IMR-90 (cell line): Measurements from ENCODE around the gene ARSB. TPM values are rescaled to one million over a fixed set of nuclear protein-coding genes. Genes with fewer than 3 reads are reported as not detected.

Experiments used
- ATAC-seq: fragments of 200-7000 bp; cut with Tn5 transposase; 2 replicates; pipeline ENCODE4 v1.9.1; 2020; ENCODE audit warnings: low read depth, mild to moderate bottlenecking, moderate library complexity
- BruUV-seq: library from RNA; stranded (reverse); fragments of 400-500 nt; replicated peaks from 2 replicates; lab custom pipeline; 2021; lab: Mats Ljungman, UMichigan
- CTCF ChIA-PET: fragments of 300-600 bp; formaldehyde crosslinking; extraction: SDS; loops from one replicate; lab custom pipeline; 2021; ENCODE audit warnings: antibody characterized with exemption; lab: Yijun Ruan, JAX
- POLR2A ChIA-PET: fragments of 300-600 bp; sonication (Branson Sonifier 250); formaldehyde crosslinking; loops from one replicate; lab custom pipeline; 2022; ENCODE audit warnings: antibody characterized with exemption; ENCODE audit not compliant: unreplicated experiment; lab: Charles Lee
- DNase-seq: peaks from one replicate; pipeline ENCODE4 v3.0.0; 2013
- H2AFZ ChIP-seq: replicated peaks from 2 replicates; pipeline ENCODE3; 2013; ENCODE audit warnings: low read length, mild to moderate bottlenecking; ENCODE audit not compliant: poor library complexity
- H2AK5ac ChIP-seq: 2 replicates; pipeline ENCODE4 v1.6.1; 2013; ENCODE audit warnings: low read depth, low read length, inconsistent platforms
- H2AK9ac ChIP-seq: replicated peaks from 2 replicates; pipeline ENCODE3; 2013; ENCODE audit warnings: mild to moderate bottlenecking, low read depth, low read length, moderate library complexity; ENCODE audit not compliant: poor library complexity
- H2BK120ac ChIP-seq: 2 replicates; pipeline ENCODE4 v1.6.1; 2013; ENCODE audit warnings: low read depth, low read length, inconsistent platforms
- H2BK15ac ChIP-seq: 3 replicates; pipeline ENCODE4 v1.6.1; 2013; ENCODE audit warnings: low read depth, low read length, inconsistent platforms
- H2BK20ac ChIP-seq: 2 replicates; pipeline ENCODE4 v1.6.1; 2013; ENCODE audit warnings: low read depth, mild to moderate bottlenecking, inconsistent platforms, low read length, moderate library complexity
- H2BK5ac ChIP-seq: 2 replicates; pipeline ENCODE4 v1.6.1; 2013; ENCODE audit warnings: mild to moderate bottlenecking, low read depth, low read length, inconsistent platforms; ENCODE audit not compliant: poor library complexity, severe bottlenecking
- H3K14ac ChIP-seq: replicated peaks from 2 replicates; pipeline ENCODE4 v1.6.1; 2013; ENCODE audit warnings: low read depth, low read length, inconsistent platforms
- H3K18ac ChIP-seq: 2 replicates; pipeline ENCODE4 v1.6.1; 2013; ENCODE audit warnings: low read depth, low read length, control low read depth
- H3K23ac ChIP-seq: 2 replicates; pipeline ENCODE4 v1.6.1; 2013; ENCODE audit warnings: low read depth, low read length, inconsistent platforms
- H3K27ac ChIP-seq: 2 replicates; pipeline ENCODE4 v1.5.1; 2013; ENCODE audit warnings: mild to moderate bottlenecking, control low read depth, low read length; ENCODE audit not compliant: insufficient read depth
- H3K27me3 ChIP-seq: 2 replicates; pipeline ENCODE4 v1.6.1; 2013; ENCODE audit warnings: low read length; ENCODE audit not compliant: control insufficient read depth, insufficient read depth
- H3K36me3 ChIP-seq: 2 replicates; pipeline ENCODE4 v1.6.1; 2013; ENCODE audit warnings: low read length, mixed read lengths; ENCODE audit not compliant: control insufficient read depth, insufficient read depth
- H3K4ac ChIP-seq: 2 replicates; pipeline ENCODE4 v1.6.1; 2013; ENCODE audit warnings: low read depth, low read length, inconsistent platforms
- H3K4me1 ChIP-seq: 2 replicates; pipeline ENCODE4 v1.6.1; 2013; ENCODE audit warnings: low read length, mixed read lengths; ENCODE audit not compliant: control insufficient read depth, insufficient read depth
- H3K4me2 ChIP-seq: 2 replicates; pipeline ENCODE4 v1.6.1; 2013; ENCODE audit warnings: low read depth, mild to moderate bottlenecking, control low read depth, low read length, moderate library complexity
- H3K4me3 ChIP-seq: 2 replicates; pipeline ENCODE4 v1.5.1; 2013; ENCODE audit warnings: low read depth, mild to moderate bottlenecking, control low read depth, low read length, moderate library complexity; ENCODE audit not compliant: insufficient read depth
- H3K56ac ChIP-seq: 2 replicates; pipeline ENCODE4 v1.6.1; 2013; ENCODE audit warnings: low read length, inconsistent platforms; ENCODE audit not compliant: insufficient read depth; ENCODE audit errors: extremely low read depth
- H3K79me1 ChIP-seq, 2 experiments: 2 replicates each; pipeline ENCODE4 v1.6.1; 2013; ENCODE audit warnings: low read length in 2 of 2, inconsistent platforms in 1 of 2, low read depth in 1 of 2
- H3K9ac ChIP-seq: 2 replicates; pipeline ENCODE4 v1.6.1; 2013; ENCODE audit warnings: low read depth, low read length, control low read depth
- H3K9me1 ChIP-seq: 2 replicates; pipeline ENCODE4 v1.6.1; 2013; ENCODE audit warnings: low read length, inconsistent platforms; ENCODE audit not compliant: insufficient read depth
- H3K9me3 ChIP-seq: 2 replicates; pipeline ENCODE4 v1.6.1; 2013; ENCODE audit warnings: low read length; ENCODE audit not compliant: control insufficient read depth, insufficient read depth
- H4K20me1 ChIP-seq: 2 replicates; pipeline ENCODE4 v1.6.1; 2013; ENCODE audit warnings: low read length, inconsistent platforms; ENCODE audit not compliant: insufficient read depth
- H4K5ac ChIP-seq: 2 replicates; pipeline ENCODE4 v1.6.1; 2013; ENCODE audit warnings: mild to moderate bottlenecking, low read depth, low read length, control low read depth
- H4K8ac ChIP-seq, 2 experiments: 2 replicates each; pipeline ENCODE4 v1.6.1; 2013; ENCODE audit warnings: low read depth in 2 of 2, low read length in 2 of 2, control low read depth in 1 of 2, inconsistent platforms in 1 of 2
- H4K91ac ChIP-seq: 2 replicates; pipeline ENCODE4 v1.6.1; 2013; ENCODE audit warnings: low read depth, low read length, inconsistent platforms; ENCODE audit not compliant: insufficient read depth
- BHLHE40 ChIP-seq: fragments of 150-350 bp; IDR thresholded peaks from 2 replicates; pipeline ENCODE4 v1.6.1; 2016; ENCODE audit warnings: mild to moderate bottlenecking, low read depth, low read length
- CEBPB ChIP-seq: IDR thresholded peaks from 2 replicates; pipeline ENCODE4 v1.6.1; 2012; ENCODE audit warnings: low read depth, low read length, improper control_type of control experiment
- CHD1 ChIP-seq: IDR thresholded peaks from 2 replicates; pipeline ENCODE4 v1.6.1; 2012; ENCODE audit warnings: low read depth, low read length, improper control_type of control experiment
- FOS ChIP-seq: fragments of 150-350 bp; IDR thresholded peaks from 2 replicates; pipeline ENCODE4 v1.6.1; 2016; ENCODE audit warnings: low read depth, low read length
- MAFK ChIP-seq: IDR thresholded peaks from 2 replicates; pipeline ENCODE4 v1.6.1; 2012; ENCODE audit warnings: low read depth, low read length, improper control_type of control experiment
- MAZ ChIP-seq: IDR thresholded peaks from 2 replicates; pipeline ENCODE4 v1.6.1; 2012; ENCODE audit warnings: low read depth, mild to moderate bottlenecking, low read length, improper control_type of control experiment, moderate library complexity, borderline replicate concordance
- MXI1 ChIP-seq: IDR thresholded peaks from 2 replicates; pipeline ENCODE4 v1.6.1; 2012; ENCODE audit warnings: low read depth, mild to moderate bottlenecking, low read length, moderate library complexity, borderline replicate concordance
- NFE2L2 ChIP-seq: fragments of 150-350 bp; IDR thresholded peaks from 2 replicates; pipeline ENCODE4 v1.6.1; 2016; ENCODE audit warnings: low read depth, mild to moderate bottlenecking, low read length
- POLR2A ChIP-seq: IDR thresholded peaks from 2 replicates; pipeline ENCODE4 v1.6.1; 2012; ENCODE audit warnings: mild to moderate bottlenecking, low read depth, low read length
- RAD21 ChIP-seq: IDR thresholded peaks from 2 replicates; pipeline ENCODE4 v1.6.1; 2012; ENCODE audit warnings: low read length, improper control_type of control experiment
- RFX5 ChIP-seq: IDR thresholded peaks from 2 replicates; pipeline ENCODE4 v1.8.0; 2012; ENCODE audit warnings: low read depth, mild to moderate bottlenecking, low read length, moderate library complexity
- SMC3 ChIP-seq: fragments of 150-350 bp; IDR thresholded peaks from 2 replicates; pipeline ENCODE4 v1.6.1; 2016; ENCODE audit warnings: low read depth, mild to moderate bottlenecking, antibody characterized with exemption, low read length, moderate library complexity
- WGBS, 2 experiments: methylation state at CpG; one replicate each; pipeline versions ENCODE4 v1.1.5 to v1.1.7; 2013; ENCODE audit warnings: missing lambda C conversion rate in 2 of 2; ENCODE audit not compliant: insufficient read length in 1 of 2; ENCODE audit errors: extremely low coverage in 2 of 2; 5-methylcytosine and 5-hydroxymethylcytosine counted together
- dilution Hi-C: fragments of 300-500 bp; cut with HindIII; formaldehyde crosslinking; loops from one replicate; pipeline ENCODE4 v1.14.3; 2018; ENCODE audit warnings: low sequenced_read_pairs; ENCODE audit not compliant: unreplicated experiment
- in situ Hi-C: fragments of 300-500 bp; cut with MboI; formaldehyde crosslinking; loops from 3 replicates; pipeline ENCODE4 v1.14.3; 2019; ENCODE audit warnings: low sequenced_read_pairs, inconsistent platforms, mixed read lengths
- intact Hi-C: fragments of 100-400 bp; cut with micrococcal nuclease; formaldehyde crosslinking; loops from 2 replicates; pipeline ENCODE4 v1.10.0; 2022
- polyA plus RNA-seq, 3 experiments: library from polyadenylated mRNA; depleted of rRNA; stranded (reverse); fragments of >200 nt; gene quantifications; 2 replicates each; pipeline ENCODE4 v1.2.3, GENCODE V29; 2012; ENCODE audit warnings: low replicate concordance in 1 of 3
- total RNA-seq: library from RNA; depleted of rRNA; stranded (reverse); fragments of >200 nt; gene quantifications from 2 replicates; pipeline ENCODE4 v1.2.3, GENCODE V29; 2012
- TF ChIP-seq, protein P1 (sequence below): conservative IDR thresholded peaks from 2 replicates; pipeline ENCODE4 v1.5.1; 2012; ENCODE audit warnings: mild to moderate bottlenecking, low read depth, low read length, improper control_type of control experiment
- TF ChIP-seq, protein P2 (sequence below): fragments of 150-350 bp; IDR thresholded peaks from 2 replicates; pipeline ENCODE4 v1.6.1; 2017; ENCODE audit warnings: mild to moderate bottlenecking, antibody characterized with exemption, low read length, low read depth
- TF ChIP-seq, protein P3 (sequence below): fragments of 150-350 bp; IDR thresholded peaks from 2 replicates; pipeline ENCODE4 v1.6.1; 2016; ENCODE audit warnings: low read depth, mild to moderate bottlenecking, low read length, moderate library complexity, borderline replicate concordance

The ARSB gene
- total and polyA plus RNA-seq, 2 of the 4 experiments (the other 2 are of a cell fraction): 16.0 to 16.3 TPM

DNA sequence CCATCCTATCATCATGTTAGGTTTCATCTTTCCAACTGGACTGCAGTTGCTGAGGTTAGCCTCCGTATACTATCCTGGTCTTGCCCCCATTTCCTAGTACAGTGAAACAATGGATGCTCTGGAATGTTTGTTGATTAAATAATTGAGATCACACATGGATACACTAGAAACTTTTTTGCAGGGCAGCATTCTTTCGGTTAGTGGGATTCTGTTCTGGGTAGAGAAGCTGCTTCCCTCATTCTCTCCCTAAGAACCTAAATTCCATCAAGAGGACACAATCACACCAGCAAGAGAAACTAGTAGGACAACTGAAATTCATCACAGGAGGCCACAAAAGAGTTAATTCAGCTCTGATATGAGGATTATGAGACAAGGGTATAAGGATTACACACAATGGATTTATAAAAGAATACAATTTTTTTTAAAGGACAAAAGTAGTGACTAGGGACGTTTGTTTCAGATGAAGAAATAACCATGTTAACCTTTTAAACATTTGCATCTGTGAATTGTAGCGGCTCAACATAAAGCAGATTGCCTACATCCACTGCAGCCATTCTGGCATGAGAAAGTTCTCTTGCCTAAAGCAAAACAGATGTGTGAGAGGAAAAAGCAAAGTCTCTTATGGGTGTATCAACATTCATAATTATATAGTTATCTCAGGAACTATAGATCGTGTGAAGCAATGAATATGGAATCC, 173.8 kb downstream of the ARSB start:
- peak overlapping the region; percentile 68 for H3K4ac ChIP-seq
- peak overlapping the region; percentile 27; the same call in 1 of the 2 replicates for H2BK20ac ChIP-seq
- peak overlapping the region; percentile 33; the same call in 1 of the 2 replicates for H2BK120ac ChIP-seq
- no peak overlapping the region for H2AK9ac ChIP-seq
- dilution Hi-C loops: no loop called here
- H3K4me3 ChIP-seq: no peak overlapping the region
- peaks cover 17% of the 10 kb centered on the region for H3K9me1 ChIP-seq
- peak overlapping the region; percentile 44; the same call in 1 of the 2 replicates for H3K14ac ChIP-seq
- DNase-seq (no peak), ATAC-seq (no peak)
- peak overlapping the region; percentile 60; the same call in 1 of the 2 replicates for H3K23ac ChIP-seq
- H3K9me3 ChIP-seq: no peaks in the 10 kb centered on the region
- no peak overlapping the region for H4K5ac ChIP-seq
- H2AFZ ChIP-seq: no peak overlapping the region
- H3K18ac ChIP-seq: no peak overlapping the region; the same call in 1 of the 2 replicates
- ChIA-PET POLR2A (no interaction called here), CTCF (interaction anchor here (1.0 kb wide), 1 partner anchor 99 kb away, joined by 3 read pairs; no protein-coding TSS in a partner anchor)
- peak overlapping the region; percentile 79; the same call in 2 of the 3 replicates for H2BK15ac ChIP-seq
- intact Hi-C loops: no loop called here
- no peak overlapping the region for H3K9ac ChIP-seq
- no peaks in the 10 kb centered on the region for H4K20me1 ChIP-seq
- no peaks in the 10 kb centered on the region; a peak in 1 of 4 replicates for H3K79me1 ChIP-seq
- H3K56ac ChIP-seq: no peak overlapping the region
- no CpG with 5 or more reads among the region's 5 CpGs for WGBS, 2 experiments
- H2AK5ac ChIP-seq: peak overlapping the region; percentile 5; the same call in 1 of the 2 replicates
- no peak overlapping the region for H3K27ac ChIP-seq
- no peaks in the 10 kb centered on the region for H3K27me3 ChIP-seq
- H3K4me1 ChIP-seq: peaks cover 13% of the 10 kb centered on the region
- in situ Hi-C loops: no loop called here
- H3K4me2 ChIP-seq: no peak overlapping the region
- no peaks in the 10 kb centered on the region for H3K36me3 ChIP-seq
- BruUV-seq: no TSS peak
- H2BK5ac ChIP-seq: no peak overlapping the region
- H4K91ac ChIP-seq: no peak overlapping the region
- H4K8ac ChIP-seq: no peak overlapping the region
- TF ChIP-seq RFX5: no peak
- TF ChIP-seq CHD1: no peak
- no peak for TF ChIP-seq FOS
- no peak for TF ChIP-seq MAFK
- TF ChIP-seq BHLHE40: no peak
- TF ChIP-seq, protein P1, sequence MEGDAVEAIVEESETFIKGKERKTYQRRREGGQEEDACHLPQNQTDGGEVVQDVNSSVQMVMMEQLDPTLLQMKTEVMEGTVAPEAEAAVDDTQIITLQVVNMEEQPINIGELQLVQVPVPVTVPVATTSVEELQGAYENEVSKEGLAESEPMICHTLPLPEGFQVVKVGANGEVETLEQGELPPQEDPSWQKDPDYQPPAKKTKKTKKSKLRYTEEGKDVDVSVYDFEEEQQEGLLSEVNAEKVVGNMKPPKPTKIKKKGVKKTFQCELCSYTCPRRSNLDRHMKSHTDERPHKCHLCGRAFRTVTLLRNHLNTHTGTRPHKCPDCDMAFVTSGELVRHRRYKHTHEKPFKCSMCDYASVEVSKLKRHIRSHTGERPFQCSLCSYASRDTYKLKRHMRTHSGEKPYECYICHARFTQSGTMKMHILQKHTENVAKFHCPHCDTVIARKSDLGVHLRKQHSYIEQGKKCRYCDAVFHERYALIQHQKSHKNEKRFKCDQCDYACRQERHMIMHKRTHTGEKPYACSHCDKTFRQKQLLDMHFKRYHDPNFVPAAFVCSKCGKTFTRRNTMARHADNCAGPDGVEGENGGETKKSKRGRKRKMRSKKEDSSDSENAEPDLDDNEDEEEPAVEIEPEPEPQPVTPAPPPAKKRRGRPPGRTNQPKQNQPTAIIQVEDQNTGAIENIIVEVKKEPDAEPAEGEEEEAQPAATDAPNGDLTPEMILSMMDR: no peak
- no peak for TF ChIP-seq MAZ
- TF ChIP-seq, protein P2, sequence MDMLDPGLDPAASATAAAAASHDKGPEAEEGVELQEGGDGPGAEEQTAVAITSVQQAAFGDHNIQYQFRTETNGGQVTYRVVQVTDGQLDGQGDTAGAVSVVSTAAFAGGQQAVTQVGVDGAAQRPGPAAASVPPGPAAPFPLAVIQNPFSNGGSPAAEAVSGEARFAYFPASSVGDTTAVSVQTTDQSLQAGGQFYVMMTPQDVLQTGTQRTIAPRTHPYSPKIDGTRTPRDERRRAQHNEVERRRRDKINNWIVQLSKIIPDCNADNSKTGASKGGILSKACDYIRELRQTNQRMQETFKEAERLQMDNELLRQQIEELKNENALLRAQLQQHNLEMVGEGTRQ: no peak
- no peak for TF ChIP-seq RAD21
- no peak for TF ChIP-seq MXI1
- TF ChIP-seq, protein P3, sequence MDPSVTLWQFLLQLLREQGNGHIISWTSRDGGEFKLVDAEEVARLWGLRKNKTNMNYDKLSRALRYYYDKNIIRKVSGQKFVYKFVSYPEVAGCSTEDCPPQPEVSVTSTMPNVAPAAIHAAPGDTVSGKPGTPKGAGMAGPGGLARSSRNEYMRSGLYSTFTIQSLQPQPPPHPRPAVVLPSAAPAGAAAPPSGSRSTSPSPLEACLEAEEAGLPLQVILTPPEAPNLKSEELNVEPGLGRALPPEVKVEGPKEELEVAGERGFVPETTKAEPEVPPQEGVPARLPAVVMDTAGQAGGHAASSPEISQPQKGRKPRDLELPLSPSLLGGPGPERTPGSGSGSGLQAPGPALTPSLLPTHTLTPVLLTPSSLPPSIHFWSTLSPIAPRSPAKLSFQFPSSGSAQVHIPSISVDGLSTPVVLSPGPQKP: no peak
- TF ChIP-seq POLR2A: no peak
- TF ChIP-seq SMC3: no peak
- TF ChIP-seq NFE2L2: no peak
- TF ChIP-seq CEBPB: no peak
